Astrocyte (in vitro differentiated cells and primary cell): ENCODE measurements around the gene FAM53A. TPM values are rescaled to one million over a fixed set of nuclear protein-coding genes. Genes with fewer than 3 reads are reported as not detected.

Experiments
- DNase-seq: peaks from one replicate; pipeline ENCODE4 v3.0.0-alpha.2; 2010; ENCODE audit warnings: low read depth
- FAIRE-seq: peaks from 2 replicates; lab custom pipeline; 2011; peaks lifted over from hg19 to GRCh38; lab: Jason Lieb, UNC
- H2AFZ ChIP-seq: 2 replicates; pipeline ENCODE4 v1.6.0; 2012; ENCODE audit warnings: low read depth, low read length, inconsistent platforms
- H3K27ac ChIP-seq: 2 replicates; pipeline ENCODE4 v1.5.1; 2011; ENCODE audit warnings: low read depth, low read length, inconsistent platforms
- H3K27me3 ChIP-seq: 2 replicates; pipeline ENCODE4 v1.6.0; 2011; ENCODE audit warnings: low read length, inconsistent platforms; ENCODE audit not compliant: insufficient read depth
- H3K36me3 ChIP-seq: 2 replicates; pipeline ENCODE4 v1.5.1; 2011; ENCODE audit warnings: low read length, inconsistent platforms; ENCODE audit not compliant: insufficient read depth
- H3K4me1 ChIP-seq: 2 replicates; pipeline ENCODE4 v1.5.1; 2011; ENCODE audit warnings: low read length, inconsistent platforms; ENCODE audit not compliant: insufficient read depth
- H3K4me2 ChIP-seq: 2 replicates; pipeline ENCODE4 v1.6.0; 2012; ENCODE audit warnings: low read length, inconsistent platforms
- H3K4me3 ChIP-seq: 2 replicates; pipeline ENCODE4 v1.5.1; 2011; ENCODE audit warnings: low read depth, mild to moderate bottlenecking, low read length, inconsistent platforms; ENCODE audit not compliant: insufficient read depth
- H3K79me2 ChIP-seq: 2 replicates; pipeline ENCODE4 v1.6.0; 2012; ENCODE audit warnings: mild to moderate bottlenecking, low read length, inconsistent platforms; ENCODE audit not compliant: insufficient read depth
- H3K9ac ChIP-seq: 2 replicates; pipeline ENCODE4 v1.6.0; 2012; ENCODE audit warnings: mild to moderate bottlenecking, low read length, inconsistent platforms
- H3K9me3 ChIP-seq: 2 replicates; pipeline ENCODE4 v1.5.1; 2012; ENCODE audit warnings: low read depth, mild to moderate bottlenecking, low read length, inconsistent platforms; ENCODE audit not compliant: insufficient read depth
- H4K20me1 ChIP-seq: 2 replicates; pipeline ENCODE4 v1.6.0; 2012; ENCODE audit warnings: low read length, inconsistent platforms; ENCODE audit not compliant: insufficient read depth
- H3K27ac Mint-ChIP-seq: one replicate; pipeline ENCODE4 v1.8.0; 2021; ENCODE audit warnings: mild to moderate bottlenecking, mixed read lengths; ENCODE audit not compliant: unreplicated experiment
- H3K27me3 Mint-ChIP-seq: one replicate; pipeline ENCODE4 v1.8.0; 2021; ENCODE audit warnings: low read depth, mixed read lengths; ENCODE audit not compliant: unreplicated experiment
- H3K36me3 Mint-ChIP-seq: one replicate; pipeline ENCODE4 v1.8.0; 2021; ENCODE audit warnings: low read depth, mixed read lengths; ENCODE audit not compliant: unreplicated experiment
- H3K4me1 Mint-ChIP-seq: one replicate; pipeline ENCODE4 v1.8.0; 2021; ENCODE audit warnings: low read depth, mixed read lengths; ENCODE audit not compliant: unreplicated experiment
- H3K4me3 Mint-ChIP-seq: one replicate; pipeline ENCODE4 v1.8.0; 2021; ENCODE audit warnings: mild to moderate bottlenecking, moderate library complexity, mixed read lengths; ENCODE audit not compliant: unreplicated experiment
- H3K9me3 Mint-ChIP-seq: one replicate; pipeline ENCODE4 v1.8.0; 2021; ENCODE audit warnings: mild to moderate bottlenecking, mixed read lengths; ENCODE audit not compliant: unreplicated experiment
- CTCF ChIP-seq: IDR thresholded peaks from 2 replicates; pipeline ENCODE4 v1.5.1; 2011; ENCODE audit warnings: low read depth, mild to moderate bottlenecking, inconsistent platforms, low read length, moderate library complexity; ENCODE audit not compliant: insufficient read depth
- EZH2 ChIP-seq: IDR thresholded peaks from 2 replicates; pipeline ENCODE4 v1.6.1; 2012; ENCODE audit warnings: mild to moderate bottlenecking, low read length, inconsistent platforms; ENCODE audit not compliant: insufficient read depth
- total RNA-seq: library from RNA; stranded (reverse); gene quantifications from 2 replicates; pipeline ENCODE4 v1.2.1, GENCODE V29; 2021

Gene FAM53A
- total RNA-seq, 1 donor from 2014 or later = 2.1 TPM

- no peak for TF ChIP-seq CTCF
- no peak for TF ChIP-seq EZH2
- peaks cover 46% of the 10 kb centered on the region for H4K20me1 ChIP-seq
- H3K4me1 ChIP-seq = peaks cover 30% of the 10 kb centered on the region
- FAIRE-seq (no peak), DNase-seq (no peak)
- Mint-ChIP-seq H3K4me1 (peaks cover 19% of the 10 kb centered on the region), H3K27ac (peak overlapping the region; percentile 78), H3K27me3 (no peaks in the 10 kb centered on the region), H3K9me3 (no peaks in the 10 kb centered on the region), H3K4me3 (peak overlapping the region; percentile 23), H3K36me3 (peaks cover 7% of the 10 kb centered on the region)
- no peak overlapping the region for H2AFZ ChIP-seq
- peaks cover 77% of the 10 kb centered on the region for H3K79me2 ChIP-seq
- peak overlapping the region; percentile 81 for H3K4me2 ChIP-seq
- H3K27ac ChIP-seq = peak overlapping the region; percentile 80
- H3K9me3 ChIP-seq = no peaks in the 10 kb centered on the region
- peaks cover 19% of the 10 kb centered on the region for H3K36me3 ChIP-seq
- peak overlapping the region; percentile 58 for H3K9ac ChIP-seq
- H3K27me3 ChIP-seq = no peaks in the 10 kb centered on the region
- peak overlapping the region; percentile 14 for H3K4me3 ChIP-seq
These were observed 44.2 kb upstream of the FAM53A start for GRCh38 chr4:1728061-1728980.

- no peak for TF ChIP-seq EZH2
- no peak for TF ChIP-seq CTCF
- peak overlapping the region; percentile 14 for H3K4me3 ChIP-seq
- H3K4me2 ChIP-seq = peak overlapping the region; percentile 81
- peak overlapping the region; percentile 51 for H2AFZ ChIP-seq
- H3K27ac ChIP-seq = peak overlapping the region; percentile 80
- Mint-ChIP-seq H3K4me1 (peaks cover 28% of the 10 kb centered on the region), H3K27ac (peak overlapping the region; percentile 78), H3K27me3 (no peaks in the 10 kb centered on the region), H3K36me3 (peaks cover 4% of the 10 kb centered on the region), H3K4me3 (peak overlapping the region; percentile 23), H3K9me3 (no peaks in the 10 kb centered on the region)
- FAIRE-seq (peak; percentile 72), DNase-seq (peak; percentile 80)
- H3K79me2 ChIP-seq = peaks cover 77% of the 10 kb centered on the region
- peaks cover 40% of the 10 kb centered on the region for H3K4me1 ChIP-seq
- H3K9me3 ChIP-seq = no peaks in the 10 kb centered on the region
- H3K36me3 ChIP-seq = peaks cover 10% of the 10 kb centered on the region
- peaks cover 46% of the 10 kb centered on the region for H4K20me1 ChIP-seq
- H3K27me3 ChIP-seq = no peaks in the 10 kb centered on the region
- H3K9ac ChIP-seq = peak overlapping the region; percentile 58
These were observed 43.3 kb upstream of the FAM53A start for GRCh38 chr4:1727117-1728031.
